Cardiac muscle cell (in vitro differentiated cells and primary cell): Measurements from ENCODE around the gene MACROD2. TPM values are rescaled to one million over a fixed set of nuclear protein-coding genes. Genes with fewer than 3 reads are reported as not detected.

Experiments
- DNase-seq, 2 donors: peaks; one replicate each; pipeline versions ENCODE4 v3.0.0 to v3.0.0-alpha.2; 2010 to 2017; ENCODE audit warnings: low read depth in 1 of 2, low spot score in 1 of 2
- H3K27ac ChIP-seq: fragments of 200-600 bp; sonication (generic); 2 replicates; pipeline ENCODE4 v1.5.1; 2016
- H3K27me3 ChIP-seq: fragments of 200-600 bp; sonication (generic); 2 replicates; pipeline ENCODE4 v1.6.0; 2016; ENCODE audit warnings: control low read depth
- H3K36me3 ChIP-seq: fragments of 200-600 bp; sonication (generic); 2 replicates; pipeline ENCODE4 v1.5.1; 2016; ENCODE audit warnings: control low read depth
- H3K4me1 ChIP-seq: fragments of 200-600 bp; sonication (generic); 2 replicates; pipeline ENCODE4 v1.8.1; 2017; ENCODE audit warnings: low read depth, mild to moderate bottlenecking, mixed run types
- H3K4me3 ChIP-seq: fragments of 200-600 bp; sonication (generic); 2 replicates; pipeline ENCODE4 v1.5.1; 2016; ENCODE audit warnings: mild to moderate bottlenecking
- H3K9me3 ChIP-seq: fragments of 200-600 bp; sonication (generic); 2 replicates; pipeline ENCODE4 v1.5.1; 2017; ENCODE audit warnings: low read depth, mild to moderate bottlenecking, control low read depth
- CTCF ChIP-seq: IDR thresholded peaks from 2 replicates; pipeline ENCODE4 v1.5.1; 2012; ENCODE audit warnings: low read depth, mild to moderate bottlenecking, low read length
- polyA plus RNA-seq: library from polyadenylated mRNA; unstranded; fragments of >200 nt; fragmentation: Nextera tagmentation; extraction: Ambion mirVana; gene quantifications from 2 replicates; pipeline ENCODE4 v1.2.1, GENCODE V29; 2016
- total RNA-seq: library from RNA; depleted of rRNA; stranded (reverse); fragments of >200 nt; gene quantifications from 2 replicates; pipeline ENCODE4 v1.2.3, GENCODE V29; 2016

The MACROD2 gene
- total and polyA plus RNA-seq, 2 experiments from 2014 or later, result 9.3 to 14.4 TPM

DNA sequence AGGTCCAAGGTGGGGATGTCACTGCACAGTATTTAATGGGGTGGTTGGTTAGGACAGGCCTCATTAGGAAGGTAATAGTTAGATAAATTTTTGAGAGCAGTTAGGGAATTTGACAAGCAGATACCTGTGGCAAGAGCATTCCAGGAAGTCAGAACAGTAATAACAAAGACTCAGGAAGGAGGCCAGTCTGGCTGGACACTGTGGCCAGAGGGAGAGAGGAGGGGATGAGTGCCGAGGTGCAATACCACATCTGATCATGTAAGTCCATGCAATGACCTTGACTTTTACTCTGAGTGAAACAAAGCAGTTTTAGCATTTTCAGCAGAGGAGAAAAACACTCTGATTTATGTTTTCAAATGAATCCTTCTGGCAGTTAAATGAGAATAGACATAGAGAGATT is 1332.8 kb downstream of the MACROD2 start:
- no peak for DNase-seq
- H3K4me1 ChIP-seq, result peaks cover 9% of the 10 kb centered on the region

GRCh38 chr20:15332711-15333160 is 1337.4 kb downstream of the MACROD2 start:
- H3K27ac ChIP-seq, result no peak overlapping the region
- H3K9me3 ChIP-seq, result no peaks in the 10 kb centered on the region

More for the DNA sequence above, 1332.8 kb downstream of the MACROD2 start:
- no peak for TF ChIP-seq CTCF
- no peak overlapping the region for H3K27ac ChIP-seq
- H3K36me3 ChIP-seq, result no peaks in the 10 kb centered on the region
- no peaks in the 10 kb centered on the region for H3K27me3 ChIP-seq
- no peak overlapping the region for H3K4me3 ChIP-seq
- H3K9me3 ChIP-seq, result no peaks in the 10 kb centered on the region

DNA sequence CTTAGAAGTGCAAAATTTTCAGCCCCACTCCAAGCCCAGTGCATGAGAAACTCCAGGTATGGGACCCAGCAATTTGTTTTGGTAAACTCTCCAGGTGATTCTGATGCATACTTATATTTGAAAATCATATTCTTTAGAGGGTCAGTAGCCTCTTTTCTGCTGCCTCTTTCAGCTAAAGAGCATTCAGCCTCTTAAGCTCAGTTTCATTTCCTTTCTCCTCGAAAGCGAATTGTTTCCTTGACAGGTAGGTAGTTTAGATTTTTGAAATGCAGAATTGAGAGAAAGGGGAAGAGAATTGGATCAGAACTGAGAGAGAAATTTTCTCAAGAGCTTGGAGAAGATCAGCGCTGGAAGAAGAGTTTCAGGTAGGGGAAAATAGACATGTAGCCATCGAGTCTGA is 1337.9 kb downstream of the MACROD2 start:
- H3K4me3 ChIP-seq, result no peak overlapping the region
- H3K4me1 ChIP-seq, result peaks cover 9% of the 10 kb centered on the region
- no peak for TF ChIP-seq CTCF
- H3K27me3 ChIP-seq, result no peaks in the 10 kb centered on the region
- no peak overlapping the region for H3K27ac ChIP-seq
- DNase-seq, result no peak
- H3K36me3 ChIP-seq, result no peaks in the 10 kb centered on the region
- H3K9me3 ChIP-seq, result no peaks in the 10 kb centered on the region

More at GRCh38 chr20:15332711-15333160, 1337.4 kb downstream of the MACROD2 start:
- Histone ChIP-seq H3K27me3 (no peaks in the 10 kb centered on the region), H3K4me3 (no peak overlapping the region), H3K4me1 (peaks cover 9% of the 10 kb centered on the region), H3K36me3 (no peaks in the 10 kb centered on the region)
- TF ChIP-seq CTCF, result no peak
- no peak for DNase-seq

- no peak overlapping the region for H3K4me3 ChIP-seq
- no peak for TF ChIP-seq CTCF
Measured at GRCh38 chr20:15336011-15336410, 1340.7 kb downstream of the MACROD2 start.

DNA sequence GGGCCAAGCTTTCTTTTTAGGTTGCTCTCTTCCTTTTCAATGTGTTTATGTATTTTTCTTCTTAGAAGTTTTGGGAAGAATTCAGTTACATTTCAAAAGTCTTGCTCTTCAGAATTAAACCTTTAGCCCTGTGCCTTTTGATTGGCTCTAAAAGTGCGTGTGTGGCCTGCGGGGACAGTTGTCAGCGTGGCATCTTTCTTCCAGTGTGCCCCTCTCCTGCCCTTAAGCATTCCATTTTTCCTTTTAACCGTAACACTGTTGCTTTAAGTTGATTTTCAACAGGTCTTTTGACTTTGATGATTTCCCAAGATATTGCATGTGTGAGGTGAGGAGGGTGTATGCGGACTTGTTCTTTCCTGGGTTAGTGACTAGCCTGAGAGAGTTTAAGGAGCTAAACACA is 1341.2 kb downstream of the MACROD2 start:
- TF ChIP-seq CTCF, result no peak
- Histone ChIP-seq H3K36me3 (no peaks in the 10 kb centered on the region), H3K27ac (no peak overlapping the region), H3K9me3 (no peaks in the 10 kb centered on the region), H3K27me3 (no peaks in the 10 kb centered on the region), H3K4me3 (no peak overlapping the region), H3K4me1 (no peaks in the 10 kb centered on the region)
- no peak for DNase-seq

More at GRCh38 chr20:15336011-15336410, 1340.7 kb downstream of the MACROD2 start:
- H3K27me3 ChIP-seq, result no peaks in the 10 kb centered on the region
- no peaks in the 10 kb centered on the region for H3K4me1 ChIP-seq
- H3K27ac ChIP-seq, result no peak overlapping the region
- DNase-seq, result no peak
- H3K36me3 ChIP-seq, result no peaks in the 10 kb centered on the region
- no peaks in the 10 kb centered on the region for H3K9me3 ChIP-seq

- no peak for DNase-seq
- no peak for TF ChIP-seq CTCF
- Histone ChIP-seq H3K4me1 (no peaks in the 10 kb centered on the region), H3K36me3 (no peaks in the 10 kb centered on the region), H3K4me3 (no peak overlapping the region), H3K27me3 (no peaks in the 10 kb centered on the region), H3K27ac (no peak overlapping the region), H3K9me3 (no peaks in the 10 kb centered on the region)
Measured at GRCh38 chr20:15339264-15339663, 1343.9 kb downstream of the MACROD2 start.
